ENCODE results near the gene GDPD4. TPM values are rescaled to one million over a fixed set of nuclear protein-coding genes. Genes with fewer than 3 reads are reported as not detected.

GDPD4 gene
- total RNA-seq, 1 donor from 2014 or later, result not detected

GRCh38 chr11:77340501-77340900, 39.0 kb upstream of the GDPD4 start:
- Mint-ChIP-seq H3K27ac (ENCODE audit: unreplicated experiment) (no peak overlapping the region), H3K27me3 (ENCODE audit: unreplicated experiment) (no peaks in the 10 kb centered on the region), H3K9me3 (ENCODE audit: unreplicated experiment) (no peaks in the 10 kb centered on the region), H3K4me1 (ENCODE audit: unreplicated experiment) (no peaks in the 10 kb centered on the region), H3K4me3 (ENCODE audit: unreplicated experiment) (no peak overlapping the region), H3K36me3 (ENCODE audit: low read depth, unreplicated experiment) (no peaks in the 10 kb centered on the region)
- TF ChIP-seq CTCF (IDR thresholded peaks at IDR 0.05; ENCODE audit: unreplicated experiment), result no peak
- DNase-seq (ENCODE audit: low spot score), result no peak

GRCh38 chr11:77332259-77332658, 30.8 kb upstream of the GDPD4 start:
- H3K27me3 Mint-ChIP-seq (ENCODE audit: unreplicated experiment), result peaks cover 6% of the 10 kb centered on the region
- peaks cover 2% of the 10 kb centered on the region for H3K4me1 Mint-ChIP-seq (ENCODE audit: unreplicated experiment)
- no peaks in the 10 kb centered on the region for H3K9me3 Mint-ChIP-seq (ENCODE audit: unreplicated experiment)
- TF ChIP-seq CTCF (IDR thresholded peaks at IDR 0.05; ENCODE audit: unreplicated experiment), result no peak
- H3K4me3 Mint-ChIP-seq (ENCODE audit: unreplicated experiment), result no peak overlapping the region
- peaks cover 26% of the 10 kb centered on the region for H3K36me3 Mint-ChIP-seq (ENCODE audit: low read depth, unreplicated experiment)
- DNase-seq (ENCODE audit: low spot score), result no peak
- no peak overlapping the region for H3K27ac Mint-ChIP-seq (ENCODE audit: unreplicated experiment)

DNA sequence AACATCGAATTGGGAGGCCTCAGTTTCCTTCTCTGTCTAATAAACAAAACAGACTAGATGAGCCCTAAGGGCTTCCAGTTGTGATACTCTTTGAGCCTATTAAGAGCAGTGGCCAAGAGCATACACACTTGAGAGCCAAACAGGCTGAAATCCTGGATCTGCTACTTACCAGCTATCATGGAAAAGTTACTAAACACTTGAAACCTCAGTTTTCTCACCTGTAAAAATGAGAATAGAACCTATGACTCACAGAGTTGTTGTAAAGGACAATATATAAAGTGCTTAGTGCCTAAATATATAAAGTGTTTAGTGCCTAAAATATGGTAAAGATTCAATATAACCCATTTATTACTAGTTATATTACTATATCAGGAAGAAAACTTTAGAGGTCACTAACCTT, 23.7 kb upstream of the GDPD4 start:
- Mint-ChIP-seq H3K4me1 (ENCODE audit: unreplicated experiment) (no peaks in the 10 kb centered on the region), H3K9me3 (ENCODE audit: unreplicated experiment) (no peaks in the 10 kb centered on the region), H3K27me3 (ENCODE audit: unreplicated experiment) (peaks cover 2% of the 10 kb centered on the region), H3K27ac (ENCODE audit: unreplicated experiment) (no peak overlapping the region), H3K4me3 (ENCODE audit: unreplicated experiment) (no peak overlapping the region), H3K36me3 (ENCODE audit: low read depth, unreplicated experiment) (peaks cover 14% of the 10 kb centered on the region)
- no peak for TF ChIP-seq CTCF (IDR thresholded peaks at IDR 0.05; ENCODE audit: unreplicated experiment)
- no peak for DNase-seq (ENCODE audit: low spot score)

DNA sequence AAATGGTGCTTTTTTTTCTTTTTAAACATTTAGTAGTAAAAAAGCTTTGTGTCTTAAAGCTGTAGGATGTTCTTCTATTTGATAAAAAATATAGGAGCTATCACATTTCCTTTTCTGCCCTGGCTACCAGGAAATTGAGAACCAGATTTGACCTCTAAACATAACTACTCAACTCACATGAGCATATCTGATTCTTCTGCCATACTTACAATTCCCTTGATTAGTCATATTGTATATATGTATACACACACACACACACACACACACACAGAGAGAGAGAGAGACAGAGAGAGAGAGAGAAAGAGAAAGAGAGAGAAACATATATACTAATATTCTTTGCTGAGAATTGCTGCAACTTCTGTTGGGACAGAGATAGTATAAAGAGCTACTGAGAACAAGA, 23.0 kb upstream of the GDPD4 start:
- Mint-ChIP-seq H3K9me3 (ENCODE audit: unreplicated experiment) (no peaks in the 10 kb centered on the region), H3K36me3 (ENCODE audit: low read depth, unreplicated experiment) (peaks cover 14% of the 10 kb centered on the region), H3K27ac (ENCODE audit: unreplicated experiment) (no peak overlapping the region), H3K4me3 (ENCODE audit: unreplicated experiment) (no peak overlapping the region), H3K27me3 (ENCODE audit: unreplicated experiment) (peaks cover 2% of the 10 kb centered on the region), H3K4me1 (ENCODE audit: unreplicated experiment) (no peaks in the 10 kb centered on the region)
- TF ChIP-seq CTCF (IDR thresholded peaks at IDR 0.05; ENCODE audit: unreplicated experiment), result no peak
- no peak for DNase-seq (ENCODE audit: low spot score)

DNA sequence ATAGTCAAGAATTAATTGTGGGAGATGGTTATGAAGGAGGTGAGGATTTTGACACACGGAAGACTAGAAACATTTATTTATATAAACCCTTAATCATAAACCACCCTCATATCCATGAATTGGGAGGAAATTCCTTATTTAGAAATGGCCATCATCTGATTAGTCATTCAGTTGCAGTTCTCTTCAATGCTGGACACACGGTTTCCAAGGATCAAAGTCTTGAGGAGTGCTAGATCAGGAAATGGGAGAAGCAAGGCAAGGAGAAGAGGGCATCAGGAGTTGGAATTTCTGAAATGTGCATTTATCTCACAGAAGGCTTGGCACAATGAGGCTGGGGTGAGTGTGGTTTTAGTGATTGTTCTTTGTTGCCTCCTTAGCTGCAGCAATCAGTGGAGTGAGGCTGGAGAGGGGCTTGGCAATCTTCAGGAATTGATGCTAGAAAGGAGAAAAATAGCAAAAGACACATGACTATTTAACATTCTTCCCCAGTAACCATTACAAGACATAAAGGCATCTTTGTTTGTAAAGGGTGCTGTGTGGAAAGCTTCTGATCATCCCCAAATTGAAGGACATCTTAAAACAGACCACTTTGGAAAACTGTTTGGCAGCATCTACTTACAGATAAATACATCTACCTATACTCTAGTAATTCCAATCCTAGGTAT, 21.6 kb upstream of the GDPD4 start:
- H3K27ac Mint-ChIP-seq (ENCODE audit: unreplicated experiment), result no peak overlapping the region
- no peak overlapping the region for H3K4me3 Mint-ChIP-seq (ENCODE audit: unreplicated experiment)
- H3K9me3 Mint-ChIP-seq (ENCODE audit: unreplicated experiment), result no peaks in the 10 kb centered on the region
- no peaks in the 10 kb centered on the region for H3K4me1 Mint-ChIP-seq (ENCODE audit: unreplicated experiment)
- no peak for DNase-seq (ENCODE audit: low spot score)
- H3K36me3 Mint-ChIP-seq (ENCODE audit: low read depth, unreplicated experiment), result peaks cover 14% of the 10 kb centered on the region
- TF ChIP-seq CTCF (IDR thresholded peaks at IDR 0.05; ENCODE audit: unreplicated experiment), result no peak
- H3K27me3 Mint-ChIP-seq (ENCODE audit: unreplicated experiment), result peaks cover 2% of the 10 kb centered on the region
